ENCODE results near the gene SULT1A1.
A peak's percentile ranks its signal among the peaks of the same experiment; 100 is the strongest.
"Not testable (repeated sequence)": the region's sequence is repeated elsewhere in the genome, so short reads cannot be mapped to it uniquely, and the experiment has no call there.

The SULT1A1 gene

GRCh38 chr16:28609631-28610594 lies at the start of gene SULT1A1:
Gene SULT1A1 (minus strand): TSS chr16:28610044. CDS start chr16:28608855, 1,189 bp downstream.
- DNase-seq (ENCODE audit: low read depth in 2 of 2): no peak

GRCh38 chr16:28639959-28640358 lies 30.1 kb upstream of the SULT1A1 start:
- not testable (repeated sequence) for DNase-seq (ENCODE audit: low read depth in 2 of 2)

GRCh38 chr16:28638359-28638758 lies 28.5 kb upstream of the SULT1A1 start:
- DNase-seq (ENCODE audit: low read depth in 2 of 2): not testable (repeated sequence)

- not testable (repeated sequence) for DNase-seq (ENCODE audit: low read depth in 2 of 2)
Measured at GRCh38 chr16:28637765-28638164, 27.9 kb upstream of the SULT1A1 start, which contains the start of gene NPIPB8. Gene NPIPB8 (plus strand): TSS chr16:28638065. CDS start chr16:28638361, 296 bp downstream.

DNA sequence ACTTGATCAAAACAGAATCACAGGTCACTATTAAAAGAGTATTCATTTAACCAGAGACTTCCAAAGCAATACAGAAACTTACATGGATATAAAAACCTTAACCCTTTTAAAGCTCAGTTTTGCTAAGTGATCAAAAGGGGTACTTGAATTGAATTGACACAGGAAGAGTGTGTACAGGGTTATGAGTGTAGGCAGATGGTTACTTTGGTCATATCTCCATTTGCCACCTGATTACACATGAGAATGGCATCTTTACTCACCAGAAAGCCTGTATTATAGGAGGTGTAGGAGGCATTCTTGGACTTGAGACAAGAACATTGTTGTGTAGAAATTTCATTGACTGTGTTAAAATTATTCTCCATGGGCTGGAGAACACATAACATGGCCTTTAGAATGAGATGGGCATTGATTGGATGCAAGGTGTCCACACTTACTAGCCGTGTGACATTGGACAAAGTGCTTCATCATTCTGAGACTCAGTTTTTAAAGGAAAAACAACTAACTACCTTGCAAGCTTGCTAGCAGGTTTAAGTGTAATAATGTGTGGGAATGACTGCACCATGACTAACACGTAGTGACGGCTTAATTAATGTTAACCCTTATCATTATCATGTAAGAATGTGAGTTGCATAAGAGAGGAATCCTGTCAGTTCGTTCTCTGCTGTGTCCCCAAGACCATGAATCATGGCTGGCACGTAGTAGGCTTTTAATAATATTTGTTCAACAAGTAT lies 26.4 kb upstream of the SULT1A1 start:
- DNase-seq (ENCODE audit: low read depth in 2 of 2): not testable (repeated sequence)

GRCh38 chr16:28630905-28631304 lies 21.1 kb upstream of the SULT1A1 start:
- not testable (repeated sequence) for DNase-seq (ENCODE audit: low read depth in 2 of 2)

GRCh38 chr16:28623172-28623711 lies 13.4 kb upstream of the SULT1A1 start:
- peak; percentile 47 to 68 for DNase-seq (ENCODE audit: low read depth in 2 of 2)

DNA sequence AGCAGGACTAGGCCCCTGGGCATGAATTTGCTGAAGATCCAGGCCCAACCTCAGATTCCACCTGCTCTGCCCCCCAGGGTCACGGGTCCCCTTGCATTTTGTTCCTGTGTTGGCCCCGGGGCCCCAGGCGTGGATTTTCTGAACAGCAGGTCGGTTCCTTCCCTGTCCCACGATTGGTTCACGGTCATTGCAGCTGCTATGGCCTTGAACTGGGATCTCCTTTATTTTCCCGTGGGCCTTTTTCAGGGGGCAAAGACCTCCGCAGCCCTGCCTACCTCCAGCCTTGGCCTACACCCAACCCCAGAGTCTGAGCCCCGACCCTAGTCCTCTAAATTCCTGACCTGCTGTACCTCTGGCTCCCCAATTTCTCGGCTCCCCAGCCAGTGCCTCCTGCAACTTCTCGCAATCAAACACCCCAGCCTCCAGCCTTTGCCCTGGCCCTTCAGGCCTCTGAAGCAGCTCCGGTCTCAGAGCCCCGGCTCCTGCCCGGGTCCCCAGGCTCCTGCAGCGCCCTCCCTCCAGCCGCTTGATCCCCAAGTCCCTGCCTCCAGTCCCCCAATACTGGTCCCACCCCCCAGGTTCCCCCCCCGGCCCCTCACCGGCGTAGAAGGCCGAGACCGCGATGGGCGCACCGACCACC lies 12.8 kb upstream of the SULT1A1 start:
- peak in 1 of 2 donors; percentile 9 for DNase-seq (ENCODE audit: low read depth in 2 of 2)

GRCh38 chr16:28621481-28622155 lies 11.8 kb upstream of the SULT1A1 start:
- DNase-seq (ENCODE audit: low read depth in 2 of 2): no peak

DNA sequence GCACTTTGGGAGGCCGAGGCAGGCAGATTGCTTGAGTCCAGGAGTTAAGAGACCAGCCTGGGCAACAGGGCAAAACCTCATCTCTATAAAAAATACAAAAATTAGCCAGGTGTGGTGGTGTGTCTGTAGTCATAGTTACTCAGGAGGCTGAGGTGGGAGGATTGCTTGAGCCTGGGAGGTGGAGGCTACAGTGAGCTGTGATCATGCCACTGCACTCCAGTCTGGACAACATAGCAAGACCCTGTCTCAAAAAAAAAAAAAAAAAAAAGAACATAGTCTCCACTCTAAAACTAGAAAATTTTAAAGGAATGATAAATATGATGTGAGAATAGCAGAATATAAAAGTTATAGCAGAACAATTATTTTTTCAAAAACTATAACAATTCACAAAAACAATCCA lies 10.5 kb upstream of the SULT1A1 start:
- not testable (repeated sequence) for DNase-seq (ENCODE audit: low read depth in 2 of 2)

- DNase-seq (ENCODE audit: low read depth in 2 of 2): no peak
Measured at GRCh38 chr16:28617874-28618273, 8.0 kb upstream of the SULT1A1 start.

DNA sequence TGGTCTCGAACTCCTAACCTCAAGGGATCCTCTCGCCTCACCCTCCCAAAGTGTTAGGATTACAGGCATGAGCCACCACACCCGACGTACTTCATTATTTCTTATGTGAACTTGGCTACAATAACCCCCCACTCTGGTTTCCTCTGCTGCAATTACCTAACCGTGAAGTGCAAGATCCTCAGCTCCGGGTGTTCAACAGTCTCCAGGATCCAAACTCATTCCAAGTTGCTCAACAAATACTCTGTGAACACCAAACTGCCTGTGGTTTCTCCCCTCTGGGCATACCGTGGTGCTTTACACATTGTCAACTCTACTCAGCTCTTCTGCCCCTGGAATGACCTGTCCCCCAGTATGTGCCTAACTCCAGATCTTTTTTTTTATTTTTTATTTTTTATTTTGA lies 6.8 kb upstream of the SULT1A1 start:
- DNase-seq (ENCODE audit: low read depth in 2 of 2): no peak

- not testable (repeated sequence) for DNase-seq (ENCODE audit: low read depth in 2 of 2)
Measured at GRCh38 chr16:28616224-28616577, 6.4 kb upstream of the SULT1A1 start.

DNA sequence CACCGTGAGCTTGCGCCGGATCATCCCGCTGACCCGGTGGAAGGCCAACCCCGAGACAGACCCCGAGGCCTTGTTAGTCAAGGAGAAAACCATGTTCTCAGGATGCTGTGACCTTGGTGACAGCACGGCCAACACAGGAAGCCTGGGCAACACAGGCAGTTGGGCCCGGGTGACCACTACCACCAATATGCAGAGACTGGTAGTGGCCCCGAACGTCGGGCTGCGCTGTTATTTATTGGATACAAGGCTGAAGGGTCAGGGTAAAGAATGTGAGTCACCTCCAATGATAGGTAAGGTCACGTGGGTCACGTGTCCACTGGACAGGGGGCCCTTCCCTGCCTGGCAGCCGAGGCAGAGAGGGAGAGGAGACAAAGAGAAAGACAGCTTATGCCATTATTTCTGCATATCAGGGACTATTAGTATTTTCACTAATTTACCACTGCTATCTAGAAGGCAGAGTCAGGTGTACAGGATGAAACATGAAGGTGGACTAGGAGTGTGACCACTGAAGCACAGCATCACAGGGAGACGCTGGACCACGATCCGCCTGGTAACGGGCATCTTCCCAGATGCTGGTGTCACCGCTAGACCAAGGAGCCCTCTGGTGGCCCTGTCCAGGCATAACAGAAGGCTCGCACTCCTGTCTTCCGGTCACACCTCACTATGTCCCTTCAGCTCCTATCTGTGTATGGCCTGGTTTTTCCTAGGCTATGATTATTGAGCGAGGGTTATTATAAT lies 5.8 kb upstream of the SULT1A1 start:
- DNase-seq (ENCODE audit: low read depth in 2 of 2): not testable (repeated sequence)

DNA sequence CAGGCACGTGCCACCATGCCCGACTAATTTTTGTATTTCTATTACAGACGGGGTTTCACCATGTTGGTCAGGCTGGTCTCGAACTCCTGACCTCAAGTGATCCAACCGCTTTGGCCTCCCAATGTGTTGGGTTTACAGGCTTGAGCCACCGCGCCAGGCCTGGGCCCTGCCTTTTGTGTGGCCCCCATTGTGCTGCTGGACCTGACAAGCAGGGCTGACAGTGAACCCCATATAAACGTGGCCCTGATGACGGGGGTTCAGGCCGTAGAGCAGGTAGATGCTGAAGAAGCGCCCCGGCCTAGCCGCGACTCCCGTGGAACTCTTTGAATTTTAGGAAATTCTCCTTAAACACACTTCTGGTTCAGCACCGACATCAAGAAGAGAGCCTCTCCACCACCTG lies 4.7 kb upstream of the SULT1A1 start:
- not testable (repeated sequence) for DNase-seq (ENCODE audit: low read depth in 2 of 2)

DNA sequence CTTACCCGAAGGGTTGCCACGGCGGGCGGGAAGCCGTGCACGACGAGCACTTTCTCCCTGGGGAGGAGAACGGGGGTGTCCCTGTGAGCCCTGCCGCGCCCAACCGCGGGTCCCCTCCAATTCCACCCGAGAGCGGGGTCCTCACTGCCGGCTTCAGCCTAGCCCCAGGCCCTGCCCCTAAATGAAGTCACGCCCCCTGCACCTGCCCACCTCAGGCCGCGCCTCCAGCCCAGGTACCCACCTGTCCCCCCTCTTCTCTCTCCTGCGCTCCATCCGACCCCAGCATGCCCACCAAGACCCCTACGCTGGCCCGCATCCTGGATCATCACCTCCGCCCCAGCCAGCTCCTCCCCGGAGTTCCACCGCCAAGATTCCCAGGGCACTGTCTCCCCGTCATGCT lies 4.1 kb upstream of the SULT1A1 start:
- not testable (repeated sequence) for DNase-seq (ENCODE audit: low read depth in 2 of 2)

DNA sequence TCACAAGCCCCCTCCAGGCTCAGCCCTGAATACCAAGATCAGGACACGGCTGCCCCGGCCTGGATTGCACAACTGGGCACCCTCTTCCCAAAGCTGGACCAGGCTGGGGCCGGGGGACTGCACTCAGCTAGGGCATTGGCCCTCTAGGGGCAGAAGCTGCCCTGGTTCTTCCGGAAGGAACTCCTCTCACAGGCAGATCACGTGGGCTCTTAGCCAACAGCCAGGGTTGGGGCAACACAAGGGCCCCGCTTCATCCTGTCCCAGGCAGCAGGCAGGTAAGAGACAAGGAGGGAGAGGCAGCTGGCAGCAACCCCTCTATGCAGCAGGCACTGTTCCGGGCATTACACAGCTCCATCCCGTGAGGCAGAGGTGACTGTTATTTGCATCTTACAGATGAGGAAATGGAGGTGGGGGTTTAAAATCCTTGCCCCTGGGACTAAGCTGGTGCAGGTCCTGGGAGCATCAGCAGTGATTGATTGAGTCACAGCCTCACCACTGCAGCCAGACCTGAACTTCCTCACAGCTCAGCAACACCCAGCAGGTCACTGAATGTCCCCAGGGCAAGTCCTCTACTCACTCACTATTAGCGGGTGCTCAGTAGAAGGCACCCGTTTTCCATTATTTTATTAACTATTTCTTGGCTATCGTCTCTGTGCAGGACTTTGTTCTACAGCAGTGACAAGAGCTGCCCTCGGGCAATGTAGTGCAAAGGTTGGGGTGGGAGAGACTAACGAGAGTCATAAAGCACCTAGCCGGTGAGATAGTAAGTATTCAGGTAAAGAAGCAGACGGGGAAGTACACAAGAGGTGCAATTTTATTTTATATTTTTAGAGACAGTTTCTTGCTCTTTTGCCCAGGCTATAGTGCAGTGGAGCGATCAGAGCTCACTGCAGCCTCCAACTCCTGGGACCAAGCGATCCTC lies 2.8 kb upstream of the SULT1A1 start:
- not testable (repeated sequence) for DNase-seq (ENCODE audit: low read depth in 2 of 2)

DNA sequence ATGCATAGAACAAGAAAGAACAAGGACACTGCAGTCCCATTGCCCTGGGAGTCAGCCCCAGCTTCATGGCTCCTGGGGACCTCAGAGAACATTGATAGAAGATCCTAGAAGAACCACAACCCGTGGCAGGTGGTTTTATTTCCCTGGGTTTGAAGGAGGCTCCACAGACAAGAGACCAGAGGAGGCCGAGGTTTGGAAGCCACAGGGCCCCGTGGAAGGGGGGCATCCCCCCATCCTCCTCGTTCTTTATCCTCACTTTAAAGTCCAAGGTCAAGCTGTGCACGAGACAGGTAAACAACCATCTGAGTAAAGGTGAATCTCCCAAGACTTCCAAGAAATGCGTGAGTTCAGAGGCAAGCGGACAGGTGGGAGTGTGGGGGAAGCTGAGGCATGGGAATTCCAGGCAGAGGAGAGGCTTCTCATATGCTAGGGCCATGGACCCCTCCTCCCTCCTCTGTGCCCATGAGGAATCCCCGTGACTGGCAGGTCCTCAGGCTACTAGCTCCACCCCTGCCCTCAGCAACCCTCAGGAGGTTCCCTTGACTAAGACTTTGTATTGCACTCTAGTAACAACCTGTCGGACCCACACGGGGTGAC lies 849 bp upstream of the SULT1A1 start:
- no peak for DNase-seq (ENCODE audit: low read depth in 2 of 2)
